ENCODE results near the gene COL5A1. TPM values are rescaled to one million over a fixed set of nuclear protein-coding genes. Genes with fewer than 3 reads are reported as not detected.

Gene COL5A1
- total RNA-seq, 1 donor from 2014 or later = 6.1 TPM

DNA sequence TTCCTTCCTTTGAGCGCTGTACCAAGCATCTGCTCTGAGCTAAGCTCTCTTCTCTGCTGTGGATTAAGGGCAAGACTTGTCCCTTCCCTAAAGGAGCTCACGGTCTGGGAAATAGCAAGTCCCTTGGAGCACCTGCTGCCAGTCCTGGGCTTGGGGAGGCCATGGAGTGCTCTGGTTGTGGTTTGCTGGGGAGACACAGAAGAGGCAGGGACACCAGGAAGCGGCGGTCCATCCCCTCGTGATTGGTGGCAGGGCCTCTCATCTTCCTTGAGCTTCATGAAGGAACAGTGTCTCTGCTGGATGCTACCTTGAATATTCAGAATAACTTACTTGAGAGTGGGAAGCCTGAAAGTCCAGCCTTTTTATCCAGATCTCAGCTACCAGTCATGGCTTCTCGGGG is 35.3 kb downstream of the COL5A1 start:
- peaks cover 7% of the 10 kb centered on the region for H4K20me1 ChIP-seq (ENCODE audit: low read depth)

DNA sequence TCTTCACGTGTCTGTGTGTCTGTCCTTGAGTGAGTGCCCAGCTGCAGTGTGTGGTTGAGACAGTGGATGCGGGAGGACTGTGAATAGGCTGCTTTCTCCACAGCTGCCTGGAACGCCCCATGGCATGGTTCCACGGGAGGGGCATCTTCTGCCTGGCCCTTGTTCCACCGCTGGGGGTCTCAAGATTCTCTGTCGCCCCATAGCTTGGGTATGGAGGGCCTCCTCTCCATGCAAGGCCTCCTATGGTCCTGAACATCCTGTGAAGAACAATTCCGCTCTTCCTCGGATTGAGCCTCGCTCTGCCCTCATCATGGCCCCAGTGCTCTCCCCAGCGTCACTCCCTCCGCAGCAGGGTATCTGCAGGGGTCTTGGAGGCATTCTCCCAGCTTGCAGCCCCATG is 36.1 kb downstream of the COL5A1 start:
- H3K36me3 Mint-ChIP-seq = no peaks in the 10 kb centered on the region
- no peaks in the 10 kb centered on the region for H3F3A ChIP-seq (ENCODE audit: low read depth)
- H3K4me1 ChIP-seq = peaks cover 8% of the 10 kb centered on the region
- no peak overlapping the region for H2AFZ ChIP-seq (replicated peaks)
- peaks cover 6% of the 10 kb centered on the region for H3K9me3 Mint-ChIP-seq
- peaks cover 21% of the 10 kb centered on the region for H3K4me1 Mint-ChIP-seq
- no peak overlapping the region for H3K4me3 ChIP-seq
- DNase-seq (ENCODE audit: low spot score) = no peak
- H3K36me3 ChIP-seq = no peaks in the 10 kb centered on the region
- H4K20me1 ChIP-seq (ENCODE audit: low read depth) = peaks cover 7% of the 10 kb centered on the region
- no peaks in the 10 kb centered on the region for H3K79me2 ChIP-seq (ENCODE audit: low read depth)
- no peak for TF ChIP-seq EZH2 (IDR thresholded peaks at IDR 0.05)
- TF ChIP-seq, protein P1, sequence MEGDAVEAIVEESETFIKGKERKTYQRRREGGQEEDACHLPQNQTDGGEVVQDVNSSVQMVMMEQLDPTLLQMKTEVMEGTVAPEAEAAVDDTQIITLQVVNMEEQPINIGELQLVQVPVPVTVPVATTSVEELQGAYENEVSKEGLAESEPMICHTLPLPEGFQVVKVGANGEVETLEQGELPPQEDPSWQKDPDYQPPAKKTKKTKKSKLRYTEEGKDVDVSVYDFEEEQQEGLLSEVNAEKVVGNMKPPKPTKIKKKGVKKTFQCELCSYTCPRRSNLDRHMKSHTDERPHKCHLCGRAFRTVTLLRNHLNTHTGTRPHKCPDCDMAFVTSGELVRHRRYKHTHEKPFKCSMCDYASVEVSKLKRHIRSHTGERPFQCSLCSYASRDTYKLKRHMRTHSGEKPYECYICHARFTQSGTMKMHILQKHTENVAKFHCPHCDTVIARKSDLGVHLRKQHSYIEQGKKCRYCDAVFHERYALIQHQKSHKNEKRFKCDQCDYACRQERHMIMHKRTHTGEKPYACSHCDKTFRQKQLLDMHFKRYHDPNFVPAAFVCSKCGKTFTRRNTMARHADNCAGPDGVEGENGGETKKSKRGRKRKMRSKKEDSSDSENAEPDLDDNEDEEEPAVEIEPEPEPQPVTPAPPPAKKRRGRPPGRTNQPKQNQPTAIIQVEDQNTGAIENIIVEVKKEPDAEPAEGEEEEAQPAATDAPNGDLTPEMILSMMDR (IDR thresholded peaks at IDR 0.05) = no peak
- no peak for TF ChIP-seq EZH2phosphoT487 (IDR thresholded peaks at IDR 0.05)
- no peak overlapping the region for H3K9ac ChIP-seq
- H3K27me3 Mint-ChIP-seq (ENCODE audit: insufficient read depth, low read depth) = peaks cover 6% of the 10 kb centered on the region
- H3K27ac ChIP-seq = no peak overlapping the region
- no peaks in the 10 kb centered on the region for H3K9me3 ChIP-seq (ENCODE audit: low read depth)
- H3K27me3 ChIP-seq = no peaks in the 10 kb centered on the region
- H3K4me3 Mint-ChIP-seq = no peak overlapping the region
- no peak overlapping the region for H3K4me2 ChIP-seq
- H3K27ac Mint-ChIP-seq = no peak overlapping the region

More for the DNA sequence above, 35.3 kb downstream of the COL5A1 start:
- Histone ChIP-seq H3K9ac (no peak overlapping the region), H3K4me2 (no peak overlapping the region), H3K9me3 (ENCODE audit: low read depth) (no peaks in the 10 kb centered on the region), H3K79me2 (ENCODE audit: low read depth) (no peaks in the 10 kb centered on the region), H3K4me1 (peaks cover 8% of the 10 kb centered on the region), H3K27ac (no peak overlapping the region), H3K27me3 (no peaks in the 10 kb centered on the region), H3K36me3 (no peaks in the 10 kb centered on the region), H3F3A (ENCODE audit: low read depth) (no peaks in the 10 kb centered on the region), H2AFZ (replicated peaks) (no peak overlapping the region), H3K4me3 (no peak overlapping the region)
- H3K27me3 Mint-ChIP-seq (ENCODE audit: insufficient read depth, low read depth) = peaks cover 6% of the 10 kb centered on the region
- H3K36me3 Mint-ChIP-seq = no peaks in the 10 kb centered on the region
- H3K27ac Mint-ChIP-seq = peak overlapping the region; percentile 10
- H3K4me1 Mint-ChIP-seq = peaks cover 21% of the 10 kb centered on the region
- H3K4me3 Mint-ChIP-seq = no peak overlapping the region
- TF ChIP-seq, protein P1 (IDR thresholded peaks at IDR 0.05) = no peak
- no peak for TF ChIP-seq EZH2 (IDR thresholded peaks at IDR 0.05)
- no peak for TF ChIP-seq EZH2phosphoT487 (IDR thresholded peaks at IDR 0.05)
- no peak for DNase-seq (ENCODE audit: low spot score)
- peaks cover 6% of the 10 kb centered on the region for H3K9me3 Mint-ChIP-seq

DNA sequence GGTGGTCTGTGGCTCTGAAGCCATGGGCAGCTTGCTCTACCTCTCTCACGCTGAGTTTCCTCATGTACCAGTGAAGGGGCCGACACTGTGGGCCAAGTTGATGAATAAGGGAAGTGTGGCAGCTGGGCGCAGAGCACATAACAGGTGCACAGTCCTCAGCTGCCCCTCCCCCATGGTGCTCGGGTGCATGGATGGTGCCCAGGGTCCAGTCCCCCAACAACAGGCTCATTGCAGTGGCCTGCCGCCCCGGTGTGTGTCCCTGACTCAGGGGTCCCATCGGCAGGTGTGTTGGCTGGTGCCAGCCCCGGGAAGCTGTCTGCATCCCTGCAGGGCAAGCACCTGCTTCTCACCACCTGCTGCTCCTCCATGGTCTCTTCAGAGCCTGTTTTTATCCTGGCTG is 36.6 kb downstream of the COL5A1 start:
- peaks cover 8% of the 10 kb centered on the region for H3K4me1 ChIP-seq
- Mint-ChIP-seq H3K4me1 (peaks cover 21% of the 10 kb centered on the region), H3K27ac (no peak overlapping the region), H3K27me3 (ENCODE audit: insufficient read depth, low read depth) (peaks cover 6% of the 10 kb centered on the region), H3K36me3 (no peaks in the 10 kb centered on the region), H3K4me3 (no peak overlapping the region), H3K9me3 (peaks cover 6% of the 10 kb centered on the region)
- no peaks in the 10 kb centered on the region for H3K36me3 ChIP-seq
- no peak for DNase-seq (ENCODE audit: low spot score)
- H2AFZ ChIP-seq (replicated peaks) = no peak overlapping the region
- no peaks in the 10 kb centered on the region for H3F3A ChIP-seq (ENCODE audit: low read depth)
- no peaks in the 10 kb centered on the region for H3K9me3 ChIP-seq (ENCODE audit: low read depth)
- no peak for TF ChIP-seq EZH2 (IDR thresholded peaks at IDR 0.05)
- TF ChIP-seq, protein P1 (IDR thresholded peaks at IDR 0.05) = no peak
- no peak for TF ChIP-seq EZH2phosphoT487 (IDR thresholded peaks at IDR 0.05)
- no peak overlapping the region for H3K27ac ChIP-seq
- H3K4me3 ChIP-seq = no peak overlapping the region
- peaks cover 7% of the 10 kb centered on the region for H4K20me1 ChIP-seq (ENCODE audit: low read depth)
- H3K27me3 ChIP-seq = no peaks in the 10 kb centered on the region
- H3K9ac ChIP-seq = no peak overlapping the region
- H3K79me2 ChIP-seq (ENCODE audit: low read depth) = no peaks in the 10 kb centered on the region
- H3K4me2 ChIP-seq = no peak overlapping the region
